GM21381 (cell line): Measurements from ENCODE around the gene ABCC1.
"Not testable (repeated sequence)": the region's sequence is repeated elsewhere in the genome, so short reads cannot be mapped to it uniquely, and the experiment has no call there.

Source experiments
- ATAC-seq: cut with Tn5 transposase; IDR thresholded peaks from one replicate; pipeline ENCODE4 v1.9.1; 2021; ENCODE audit warnings: mild to moderate bottlenecking, moderate library complexity; ENCODE audit not compliant: unreplicated experiment

The ABCC1 gene

DNA sequence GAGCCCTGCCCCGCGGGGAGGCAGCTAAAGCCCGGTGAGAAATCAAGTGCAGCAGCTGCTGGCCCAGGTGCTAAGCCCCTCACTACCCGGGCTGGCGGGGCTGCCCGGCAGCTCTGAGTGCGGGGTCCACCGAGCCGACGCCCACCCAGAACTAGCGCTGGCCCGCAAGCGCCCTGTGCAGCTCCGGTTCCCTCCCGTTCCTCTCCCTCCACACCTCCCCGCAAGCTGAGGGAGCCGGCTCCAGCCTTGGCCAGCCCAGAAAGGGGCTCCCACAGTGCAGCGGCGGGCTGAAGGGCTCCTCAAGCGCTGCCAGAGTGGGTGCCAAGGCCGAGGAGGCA is 155.4 kb downstream of the ABCC1 start:
- not testable (repeated sequence) for ATAC-seq

DNA sequence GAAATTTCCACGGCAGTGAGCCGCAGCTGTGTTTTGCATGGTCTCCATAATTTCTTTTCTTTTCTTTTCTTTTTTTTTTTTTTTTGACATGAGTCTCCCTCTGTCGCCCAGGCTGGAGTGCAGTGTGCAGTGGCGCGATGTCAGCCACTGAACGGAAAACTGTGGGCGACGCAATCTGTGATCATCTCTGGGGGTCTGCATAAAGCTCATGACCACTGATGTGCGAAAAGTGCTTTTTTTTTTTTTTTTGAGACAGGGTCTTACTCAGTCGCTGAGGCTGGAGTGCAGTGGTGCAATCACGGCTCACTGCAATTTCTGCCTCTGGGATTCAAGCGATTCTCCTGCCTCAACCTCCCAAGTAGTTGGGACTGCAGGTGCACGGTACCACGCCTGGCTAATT is 156.2 kb downstream of the ABCC1 start:
- no peak for ATAC-seq

DNA sequence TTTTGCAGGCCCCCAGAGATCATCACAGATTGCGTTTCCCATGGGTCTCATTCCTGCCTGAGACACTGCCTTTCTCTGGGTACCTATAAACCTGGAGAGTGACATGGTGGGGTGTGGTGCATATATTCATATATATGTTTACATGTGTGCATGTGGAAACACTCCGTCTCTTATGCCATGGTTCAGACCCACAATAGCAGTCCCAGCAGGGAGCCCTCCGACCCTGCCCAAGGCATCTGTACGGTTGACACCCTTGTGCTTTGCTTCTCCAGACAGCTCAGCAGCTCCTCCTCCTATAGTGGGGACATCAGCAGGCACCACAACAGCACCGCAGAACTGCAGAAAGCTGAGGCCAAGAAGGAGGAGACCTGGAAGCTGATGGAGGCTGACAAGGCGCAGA is 157.1 kb downstream of the ABCC1 start:
- no peak for ATAC-seq

DNA sequence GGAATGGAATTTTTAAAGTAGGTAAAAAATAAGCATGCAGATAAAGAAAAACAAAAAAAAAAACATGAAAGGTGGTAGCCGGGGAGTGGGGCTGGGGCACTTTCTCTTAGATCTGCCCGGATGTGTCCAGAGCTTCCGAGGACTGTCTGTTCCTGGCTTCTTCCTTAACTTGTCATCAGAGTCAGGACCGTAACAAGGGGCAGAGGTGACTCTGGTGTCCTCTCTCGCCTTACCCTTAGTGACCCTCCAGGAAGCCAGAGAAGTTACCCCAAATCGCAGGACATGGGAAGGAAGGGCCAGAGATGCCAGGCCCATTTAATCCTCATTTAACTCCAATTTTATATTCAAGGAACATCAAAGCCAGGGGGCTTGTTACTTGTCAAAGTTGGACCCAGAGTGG is 158.4 kb downstream of the ABCC1 start:
- no peak for ATAC-seq

DNA sequence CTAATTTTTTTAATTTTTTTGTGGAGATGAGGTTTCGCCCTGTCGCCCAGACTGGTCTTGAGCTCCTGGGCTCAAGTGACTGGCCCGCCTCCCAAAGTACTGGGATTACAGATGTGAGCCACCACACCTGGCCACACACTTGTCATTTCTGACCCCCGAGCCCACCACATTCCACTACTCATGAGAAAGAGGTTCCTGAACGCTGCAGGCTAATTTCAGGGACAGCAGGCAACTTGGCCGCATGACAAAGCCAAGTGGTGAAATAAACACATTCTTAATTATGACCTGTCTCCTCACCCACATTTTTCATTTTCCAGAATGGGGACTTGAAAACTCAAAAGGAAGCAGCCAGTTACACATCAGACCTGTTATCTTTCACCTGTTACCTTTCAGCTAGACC is 159.3 kb downstream of the ABCC1 start:
- no peak for ATAC-seq

DNA sequence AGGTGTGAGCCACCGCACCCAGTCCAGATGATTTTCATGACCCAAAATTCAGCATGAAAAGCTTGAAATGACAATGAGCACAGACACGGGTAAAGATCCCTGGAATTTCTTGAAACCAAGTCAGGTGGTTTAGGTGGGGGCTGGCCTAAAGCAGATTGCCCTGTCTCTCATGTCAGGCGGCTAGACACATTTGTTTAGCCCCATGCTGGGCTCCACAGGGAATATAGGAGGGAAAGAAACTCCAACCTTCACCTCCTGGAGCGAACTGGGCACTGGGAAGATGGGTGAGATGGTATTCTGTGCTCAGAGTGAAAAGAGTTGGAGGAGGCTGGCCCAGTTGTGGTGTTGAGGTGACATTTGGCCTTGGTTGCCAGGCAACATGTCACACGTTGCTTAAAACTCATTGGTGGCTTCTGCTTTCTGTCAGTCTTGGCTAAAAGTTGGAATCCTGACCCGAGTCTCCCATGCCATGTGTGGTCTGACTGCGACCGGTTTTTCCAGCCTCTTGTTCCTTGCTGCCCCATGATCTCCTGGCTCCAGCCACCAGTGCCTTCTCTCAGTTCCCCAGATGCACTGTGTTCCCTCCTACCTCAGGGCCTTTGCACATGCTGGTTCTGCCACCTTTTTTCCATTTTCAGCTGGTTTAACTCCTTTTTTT is 160.2 kb downstream of the ABCC1 start:
- no peak for ATAC-seq

DNA sequence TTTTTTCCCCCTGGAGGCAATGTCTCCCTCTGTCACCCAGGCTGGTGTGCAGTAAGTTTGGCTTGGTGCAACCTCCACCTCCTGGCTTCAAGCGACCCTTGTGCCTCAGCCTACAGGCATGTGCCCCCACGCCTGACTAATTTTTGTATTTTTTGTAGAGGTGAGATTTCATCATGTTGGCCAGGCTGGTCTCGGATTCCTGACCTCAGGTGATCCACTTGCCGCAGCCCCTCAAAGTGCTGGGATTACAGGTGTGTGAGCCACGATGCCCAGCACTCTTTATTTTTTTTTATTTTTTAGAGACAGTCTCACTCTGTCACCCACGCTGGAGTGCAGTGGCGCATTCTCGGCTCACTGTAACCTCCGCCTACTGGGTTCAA is 160.7 kb downstream of the ABCC1 start:
- no peak for ATAC-seq

DNA sequence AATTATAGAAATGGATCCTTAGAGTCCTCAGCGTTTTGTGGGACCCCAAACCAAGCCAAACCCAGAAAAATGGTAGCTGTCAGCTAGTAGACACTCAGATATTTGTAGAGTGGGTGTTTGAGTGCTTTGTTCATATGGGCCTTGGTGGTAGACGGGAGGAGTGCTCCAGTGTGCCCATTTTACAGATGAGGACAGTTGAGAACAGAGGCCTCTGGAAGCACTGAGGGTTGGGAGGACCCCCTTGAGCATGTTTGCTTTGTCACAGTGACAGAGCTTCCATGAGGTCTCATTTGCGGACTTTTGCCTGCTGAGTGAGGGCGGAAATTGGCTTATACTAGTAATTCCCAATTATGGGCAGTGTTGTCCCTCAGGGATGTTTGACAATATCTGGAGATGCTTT is 162.2 kb downstream of the ABCC1 start:
- ATAC-seq: no peak

DNA sequence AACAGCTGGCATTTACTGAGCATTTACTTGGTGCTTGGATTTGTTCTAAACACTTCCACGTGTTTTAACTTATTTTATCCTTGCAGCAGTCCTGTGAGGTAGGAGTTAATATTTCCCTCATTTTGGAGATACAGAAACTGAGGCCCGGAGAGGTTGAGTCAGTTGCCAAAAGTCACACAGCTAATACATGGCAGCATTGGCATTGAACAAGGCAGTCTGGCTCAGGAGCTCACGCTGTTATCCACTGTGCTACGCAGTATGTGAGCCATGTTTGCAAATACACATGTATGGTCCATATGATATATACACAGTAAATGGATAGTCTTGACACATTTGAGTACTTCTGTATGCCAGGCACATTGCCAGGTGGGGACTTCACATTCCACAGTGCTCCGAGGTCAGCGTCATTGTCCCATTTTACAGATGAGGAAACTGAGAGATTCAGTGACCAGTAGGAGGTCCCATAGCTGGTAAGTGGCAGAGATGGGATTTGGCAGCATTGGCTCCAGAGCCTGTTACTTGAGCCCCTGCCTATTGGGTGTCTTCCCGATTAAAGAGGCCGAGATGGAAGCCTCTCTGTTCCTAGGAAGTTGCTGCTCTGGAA is 163.1 kb downstream of the ABCC1 start:
- ATAC-seq: no peak

DNA sequence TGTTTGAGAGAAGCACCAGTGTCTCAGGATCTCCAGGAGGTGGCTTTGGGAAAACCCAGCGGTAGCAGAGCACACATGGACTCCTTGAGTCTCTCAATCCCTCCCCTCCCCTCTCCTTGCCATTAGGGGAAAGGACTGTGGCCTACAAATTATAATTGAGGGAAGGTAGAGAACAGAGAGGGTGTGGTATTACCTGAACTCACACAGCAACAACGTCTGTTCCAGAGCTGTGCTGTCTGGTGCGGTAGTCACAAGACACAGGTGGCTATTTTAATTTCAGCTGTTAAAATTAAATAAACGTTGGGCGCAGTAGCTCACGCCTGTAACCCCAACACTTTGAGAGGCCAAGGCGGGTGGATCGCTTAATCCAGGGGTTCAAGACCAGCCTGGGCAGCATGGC is 163.7 kb downstream of the ABCC1 start:
- ATAC-seq: no peak

DNA sequence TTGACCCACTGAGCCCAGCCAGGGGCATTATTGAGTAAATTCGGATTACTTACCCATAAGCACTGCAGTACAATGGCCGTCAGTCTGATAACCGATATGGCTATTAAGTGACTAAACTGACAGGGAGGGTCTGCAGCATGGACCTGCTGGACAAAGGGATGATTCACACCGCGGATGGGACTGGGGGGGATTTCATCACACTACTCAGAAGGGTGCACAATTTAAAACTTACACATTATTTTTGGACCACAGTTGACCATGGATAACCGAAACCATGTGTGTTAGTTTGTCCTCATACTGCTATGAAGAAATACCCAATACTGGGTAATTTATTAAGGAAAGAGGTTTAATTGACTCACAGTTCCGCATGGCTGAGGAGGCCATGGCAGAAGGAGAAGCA is 167.4 kb downstream of the ABCC1 start:
- no peak for ATAC-seq

DNA sequence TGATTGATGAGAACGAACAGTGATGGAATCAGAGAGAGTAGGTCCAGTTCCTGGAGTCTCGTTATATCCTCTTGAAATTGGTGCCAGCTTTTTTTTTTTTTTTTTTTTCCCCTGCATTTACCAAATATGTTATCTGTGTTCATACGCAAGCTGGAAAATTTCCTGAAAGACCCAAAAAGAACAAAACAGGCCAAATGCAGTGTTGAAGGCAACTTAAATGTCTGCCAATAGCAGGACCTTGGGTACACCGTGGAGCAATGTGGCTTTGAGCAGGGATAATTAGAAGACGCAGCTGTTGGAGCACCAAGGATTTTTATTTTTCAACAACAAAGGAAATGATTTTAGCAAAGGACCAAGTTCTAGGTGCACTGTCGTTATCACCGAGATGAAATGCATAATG is 168.9 kb downstream of the ABCC1 start:
- ATAC-seq: no peak

DNA sequence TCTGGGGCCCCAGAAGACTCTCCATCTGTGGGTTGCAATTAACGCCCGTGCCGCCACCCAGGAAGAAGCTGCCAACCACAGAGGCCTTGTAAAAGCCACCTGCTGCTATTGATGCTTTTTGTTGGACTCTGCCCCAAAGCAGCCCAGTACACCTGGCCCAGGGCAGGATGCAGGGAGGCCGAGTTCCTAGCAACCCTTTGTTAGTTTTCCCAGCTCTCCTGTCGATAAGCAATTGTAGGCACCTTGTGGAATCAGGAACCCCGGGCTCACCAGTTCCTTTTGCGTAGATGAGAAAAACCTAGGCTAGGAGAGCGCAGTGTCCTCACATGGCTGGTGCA is 170.6 kb downstream of the ABCC1 start:
- no peak for ATAC-seq

DNA sequence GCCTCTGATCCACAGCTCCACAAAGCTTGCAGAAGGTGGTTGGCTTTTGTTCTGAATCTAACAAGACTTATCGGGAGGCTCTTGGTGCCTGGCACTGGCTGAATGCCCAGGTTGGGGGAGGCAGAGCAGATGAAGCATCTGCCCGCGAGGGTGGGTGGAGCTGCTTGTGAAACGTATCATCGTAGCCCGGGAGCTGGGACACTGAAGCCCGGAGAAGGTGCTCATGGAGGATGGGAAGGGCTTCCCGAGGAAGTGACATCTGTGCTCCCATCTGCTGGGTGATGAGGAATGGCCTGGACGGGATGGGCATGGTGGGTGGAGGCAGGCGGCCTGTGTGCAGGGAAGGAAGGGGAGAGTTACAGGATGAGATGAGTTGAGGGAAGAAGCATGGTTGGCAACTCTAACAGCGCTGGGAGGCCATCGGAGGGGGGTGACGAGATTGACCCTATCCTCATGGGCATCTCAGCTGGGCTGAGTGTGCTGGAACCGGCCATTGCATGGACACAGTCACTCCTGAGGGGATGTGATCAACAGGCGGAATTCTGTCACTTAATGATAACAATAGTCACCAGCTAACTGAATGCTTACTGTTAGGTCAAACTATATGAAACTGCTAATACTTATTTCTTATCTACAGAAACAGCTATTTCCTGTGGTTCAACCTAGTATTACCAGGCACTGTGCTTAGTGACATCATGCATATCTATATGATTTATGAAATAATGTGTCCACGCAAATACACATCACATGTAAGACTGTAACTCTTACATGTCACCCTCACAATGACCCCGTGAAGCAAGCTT is 171.2 kb downstream of the ABCC1 start:
- no peak for ATAC-seq

DNA sequence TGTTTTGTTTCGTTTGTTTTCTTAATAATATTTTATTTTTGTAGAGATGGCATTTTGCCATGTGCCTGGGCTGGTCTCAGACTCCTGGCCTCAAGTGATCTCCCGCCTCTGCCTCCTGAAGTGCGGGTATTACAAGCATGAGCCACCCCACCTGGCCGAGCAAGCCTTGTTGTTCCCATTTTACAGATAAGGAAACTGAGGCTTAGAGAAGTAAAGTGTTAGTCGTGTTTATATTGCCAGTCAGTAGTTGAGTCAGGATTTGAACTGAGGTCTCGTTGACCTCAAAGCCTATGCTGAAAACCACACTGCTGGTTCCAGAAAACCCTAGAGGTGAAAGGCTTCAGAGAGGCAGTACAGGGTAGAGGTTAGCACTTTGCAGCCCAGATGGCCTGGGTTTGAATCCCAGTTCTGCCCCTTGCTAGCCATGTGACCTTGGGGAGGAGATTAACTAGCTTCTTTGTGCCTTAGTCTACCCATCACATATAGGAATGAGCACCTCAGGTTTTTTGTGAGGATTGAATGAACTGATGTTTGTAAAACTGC is 171.8 kb downstream of the ABCC1 start:
- ATAC-seq: no peak

DNA sequence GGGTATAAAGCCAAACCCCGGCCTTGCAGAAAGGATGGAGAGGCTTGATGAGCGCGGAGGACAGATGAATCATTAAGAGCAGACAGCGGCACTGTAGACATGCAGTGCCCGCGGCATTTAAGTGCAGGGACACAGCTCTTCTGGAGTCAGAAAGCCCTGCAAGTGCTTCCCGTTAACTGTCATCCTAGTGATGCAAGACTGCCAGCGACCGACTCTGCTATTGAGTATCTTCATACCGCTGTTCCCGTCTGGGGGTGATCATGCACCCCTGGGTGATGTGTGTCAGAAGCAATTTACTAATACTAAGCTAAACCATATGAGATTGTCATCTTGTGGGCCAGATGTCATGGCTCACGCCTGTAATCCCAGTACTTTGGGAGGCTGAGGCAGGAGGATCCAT is 172.8 kb downstream of the ABCC1 start:
- ATAC-seq: no peak

DNA sequence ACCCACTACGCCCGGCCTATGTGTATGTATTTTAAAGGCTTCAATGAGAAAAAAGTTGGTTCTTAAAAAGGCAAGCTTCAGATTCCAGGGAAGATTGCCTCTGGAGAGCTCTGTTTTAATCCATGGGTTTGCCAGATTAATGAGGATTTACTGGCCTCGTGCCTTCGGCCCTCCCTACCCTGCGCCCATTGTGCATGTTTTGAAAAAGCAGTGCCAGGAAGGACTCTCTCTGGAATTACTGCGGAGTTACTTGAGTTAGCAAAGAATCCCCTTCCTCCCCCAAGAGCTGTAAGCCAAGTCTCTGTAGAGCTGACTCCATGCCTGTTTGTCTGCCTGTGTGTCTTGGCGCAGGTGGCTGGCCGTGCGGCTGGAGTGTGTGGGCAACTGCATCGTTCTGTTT is 175.0 kb downstream of the ABCC1 start:
- ATAC-seq: no peak

DNA sequence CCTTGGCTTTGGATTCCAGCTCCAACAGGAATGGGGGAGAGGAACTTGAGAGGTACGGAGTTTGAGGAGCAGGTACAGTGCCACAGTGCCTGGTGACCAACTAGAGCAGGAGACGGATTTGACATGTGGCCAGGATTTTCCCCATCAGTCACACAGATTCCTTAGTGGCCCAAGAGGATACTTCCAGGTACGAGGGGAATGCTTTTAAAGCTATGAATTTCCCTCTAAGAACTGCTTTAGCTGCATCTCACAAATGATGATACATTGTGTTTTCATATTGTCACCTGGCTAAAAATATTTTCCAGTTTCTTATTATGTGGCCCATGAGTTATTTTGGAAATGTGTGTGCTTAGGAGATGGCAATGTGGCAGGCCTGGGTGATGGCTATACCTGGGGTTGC is 175.6 kb downstream of the ABCC1 start:
- no peak for ATAC-seq

DNA sequence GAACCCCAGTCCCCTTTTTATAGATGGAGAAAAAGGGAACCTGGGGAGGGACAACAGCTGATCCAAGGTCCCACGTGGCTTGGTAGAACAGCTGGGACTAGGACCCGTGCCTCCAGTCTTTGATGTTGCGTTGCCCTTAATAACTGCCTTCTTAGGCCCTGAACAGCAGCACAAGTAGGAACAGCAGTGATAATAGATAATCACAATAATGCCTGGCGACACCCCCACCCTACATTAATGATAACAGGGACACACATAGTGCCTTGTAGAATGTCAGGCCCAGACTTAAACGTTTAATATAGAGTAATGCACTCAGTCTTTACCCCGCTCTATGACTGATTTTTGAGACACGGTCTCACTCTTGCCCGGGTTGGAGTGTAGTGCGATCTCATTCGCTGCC is 177.5 kb downstream of the ABCC1 start:
- ATAC-seq: no peak

DNA sequence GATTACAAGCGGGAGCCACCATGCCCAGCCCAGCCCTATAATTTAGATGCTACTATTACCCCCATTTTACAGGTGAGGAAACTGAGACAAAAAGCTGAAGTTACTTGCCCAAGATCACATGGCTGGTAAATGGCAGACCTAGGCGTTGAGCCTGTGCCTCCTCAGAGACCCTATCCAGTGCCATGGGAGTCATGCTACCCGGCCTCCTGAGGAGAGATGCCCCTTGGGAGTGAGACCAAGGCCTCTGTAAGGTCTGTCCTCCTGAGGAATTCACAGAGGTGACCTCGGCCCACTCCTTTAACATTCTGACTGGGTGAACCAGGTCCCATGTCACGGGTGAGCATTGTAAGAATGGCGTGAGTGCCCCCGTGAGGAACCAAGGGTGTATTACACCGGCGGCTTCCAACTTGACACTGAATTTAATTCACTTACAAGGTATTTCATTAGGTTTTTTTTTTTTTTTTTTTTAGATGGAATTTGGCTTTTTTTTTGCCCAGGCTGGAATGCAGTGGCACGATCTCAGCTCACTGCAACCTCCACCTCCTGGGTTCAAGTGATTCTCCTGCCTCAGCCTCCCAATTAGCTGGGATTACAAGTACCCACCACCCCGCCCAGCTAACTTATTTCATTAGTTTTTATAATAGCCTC is 178.2 kb downstream of the ABCC1 start:
- no peak for ATAC-seq

DNA sequence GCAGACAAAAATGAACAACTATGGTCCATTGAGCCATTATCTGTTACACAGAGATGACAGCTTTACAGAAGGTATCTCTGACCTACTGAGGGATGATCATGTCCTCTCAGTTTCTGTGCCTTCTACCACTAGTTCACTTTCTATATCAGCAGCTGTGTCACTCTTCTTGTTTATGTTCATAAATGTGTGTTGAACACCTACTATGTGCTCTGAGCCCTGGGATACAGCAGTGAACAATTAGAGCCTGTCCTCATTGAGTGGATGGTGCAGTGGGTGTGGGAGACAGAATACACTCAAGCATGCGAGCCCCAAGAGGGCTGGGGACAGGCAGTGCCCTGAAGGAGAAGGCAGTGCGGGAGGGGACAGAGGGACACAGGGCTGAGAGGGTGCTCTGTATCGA is 181.8 kb downstream of the ABCC1 start:
- no peak for ATAC-seq

DNA sequence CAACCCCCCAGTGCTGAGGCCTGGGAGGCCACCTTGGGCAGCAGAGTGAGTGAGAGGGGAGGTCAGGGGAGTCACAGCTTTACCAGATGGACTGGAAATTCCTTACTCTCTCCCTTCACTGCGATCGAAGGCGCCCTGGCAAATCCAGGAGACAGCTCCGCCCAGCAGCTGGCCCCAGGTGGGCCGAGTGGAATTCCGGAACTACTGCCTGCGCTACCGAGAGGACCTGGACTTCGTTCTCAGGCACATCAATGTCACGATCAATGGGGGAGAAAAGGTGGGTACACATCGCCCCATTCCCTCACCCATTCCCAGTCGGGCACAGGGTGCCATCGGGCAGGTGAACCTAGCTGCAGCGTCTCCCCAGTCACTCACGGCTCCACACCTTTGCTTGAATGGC is 182.2 kb downstream of the ABCC1 start:
- ATAC-seq: no peak
